ENCODE data around the gene ORM2. TPM values are rescaled to one million over a fixed set of nuclear protein-coding genes. Genes with fewer than 3 reads are reported as not detected.

ORM2 gene
- total RNA-seq, 1 donor, result not detected

GRCh38 chr9:114344188-114344566, 14.5 kb downstream of the ORM2 start:
- peaks cover 21% of the 10 kb centered on the region for H3K4me1 ChIP-seq (ENCODE audit: insufficient read depth, low read length)
- H3K9me3 ChIP-seq (ENCODE audit: low read depth, low read length), result no peaks in the 10 kb centered on the region
- no peaks in the 10 kb centered on the region for H3K27me3 ChIP-seq (ENCODE audit: insufficient read depth, low read length)
- H3K4me3 ChIP-seq (ENCODE audit: low read length), result no peak overlapping the region

DNA sequence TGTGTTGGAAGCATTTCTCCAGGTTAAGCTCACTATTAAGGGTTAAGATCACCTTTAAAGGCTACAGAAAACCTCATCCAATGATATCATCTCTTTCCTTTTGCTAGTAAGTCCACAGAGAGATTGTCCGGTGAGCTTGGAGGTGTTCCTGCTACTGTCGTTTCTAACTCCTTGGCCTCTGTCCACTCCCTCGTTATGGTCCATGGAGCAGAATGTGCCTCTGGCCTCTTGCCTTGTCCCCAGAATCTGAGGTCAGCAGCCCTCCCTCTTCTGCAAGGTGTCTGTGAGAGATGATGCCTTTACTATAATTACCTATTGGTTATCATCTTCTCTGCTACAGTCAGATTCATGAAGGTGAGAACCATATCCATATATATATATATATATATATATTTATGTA, 15.0 kb downstream of the ORM2 start:
- Histone ChIP-seq H3K9me3 (ENCODE audit: low read depth, low read length) (no peaks in the 10 kb centered on the region), H3K27me3 (ENCODE audit: insufficient read depth, low read length) (no peaks in the 10 kb centered on the region), H3K4me3 (ENCODE audit: low read length) (no peak overlapping the region), H3K4me1 (ENCODE audit: insufficient read depth, low read length) (peaks cover 26% of the 10 kb centered on the region)

DNA sequence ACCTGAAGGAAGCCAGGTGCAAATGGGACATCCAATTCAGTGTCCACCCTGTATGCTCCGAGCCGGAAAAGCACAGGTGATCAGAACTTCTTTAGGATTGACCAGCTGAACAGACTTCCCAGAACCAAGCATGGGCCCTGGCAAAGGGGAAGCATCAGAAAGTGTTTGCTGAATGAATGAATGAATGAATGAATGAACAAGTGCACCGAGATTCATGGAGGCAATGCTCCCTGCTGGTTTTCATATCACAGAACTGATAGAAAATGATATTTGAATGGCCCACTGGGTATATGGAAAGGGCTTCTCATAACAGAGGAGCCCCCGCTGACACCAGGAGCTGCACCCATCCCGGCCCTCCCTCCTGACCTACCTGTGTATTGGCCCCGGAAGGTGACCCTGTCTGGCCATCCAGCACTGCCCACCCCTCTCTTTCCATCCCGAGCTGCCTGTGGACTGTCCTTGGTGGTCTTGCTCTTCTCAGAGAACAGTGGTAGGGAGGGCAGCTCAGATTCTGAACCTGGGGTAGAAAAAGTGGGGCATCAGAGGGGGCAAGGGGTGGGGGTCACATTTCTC, 15.9 kb downstream of the ORM2 start:
- Histone ChIP-seq H3K9me3 (ENCODE audit: low read depth, low read length) (no peaks in the 10 kb centered on the region), H3K4me3 (ENCODE audit: low read length) (no peak overlapping the region), H3K27me3 (ENCODE audit: insufficient read depth, low read length) (no peaks in the 10 kb centered on the region), H3K4me1 (ENCODE audit: insufficient read depth, low read length) (peaks cover 27% of the 10 kb centered on the region)

GRCh38 chr9:114346146-114346545, 16.5 kb downstream of the ORM2 start:
- H3K9me3 ChIP-seq (ENCODE audit: low read depth, low read length), result no peaks in the 10 kb centered on the region
- H3K4me1 ChIP-seq (ENCODE audit: insufficient read depth, low read length), result peaks cover 24% of the 10 kb centered on the region
- no peak overlapping the region for H3K4me3 ChIP-seq (ENCODE audit: low read length)
- no peaks in the 10 kb centered on the region for H3K27me3 ChIP-seq (ENCODE audit: insufficient read depth, low read length)

GRCh38 chr9:114347675-114348074, 18.0 kb downstream of the ORM2 start:
- H3K4me1 ChIP-seq (ENCODE audit: insufficient read depth, low read length), result peaks cover 24% of the 10 kb centered on the region
- no peak overlapping the region for H3K4me3 ChIP-seq (ENCODE audit: low read length)
- H3K9me3 ChIP-seq (ENCODE audit: low read depth, low read length), result no peaks in the 10 kb centered on the region
- no peaks in the 10 kb centered on the region for H3K27me3 ChIP-seq (ENCODE audit: insufficient read depth, low read length)

DNA sequence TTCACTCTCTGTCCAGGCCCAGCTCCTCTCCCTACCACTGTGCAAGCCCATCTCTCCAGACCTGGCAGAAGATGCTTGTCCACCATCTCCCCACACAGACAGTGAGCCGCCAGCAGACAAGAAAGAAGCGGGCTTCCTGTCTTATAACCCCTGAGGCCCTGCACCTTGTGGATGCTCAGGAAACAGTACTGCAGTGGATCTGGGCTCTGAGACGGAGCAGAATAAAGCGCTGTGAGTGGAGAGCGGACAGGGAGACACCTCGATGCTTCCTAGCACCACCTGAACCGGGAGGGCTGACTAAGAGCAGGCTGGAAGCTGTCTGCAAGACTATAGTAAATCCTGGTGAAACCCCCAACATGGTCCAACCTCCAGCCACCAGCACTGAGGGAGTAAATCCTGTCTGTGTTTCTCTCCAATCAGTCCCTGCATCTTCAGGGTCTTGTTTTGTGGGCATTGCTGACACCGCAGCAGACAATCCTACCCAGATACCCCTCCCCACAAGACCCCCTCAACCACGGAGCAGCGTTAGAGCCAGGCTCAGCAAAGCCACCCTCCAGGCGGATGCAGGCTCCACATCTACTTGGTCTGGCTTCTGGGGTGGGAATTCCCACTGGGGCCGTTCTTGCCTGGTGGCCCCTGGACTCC, 18.7 kb downstream of the ORM2 start:
- no peaks in the 10 kb centered on the region for H3K27me3 ChIP-seq (ENCODE audit: insufficient read depth, low read length)
- peaks cover 24% of the 10 kb centered on the region for H3K4me1 ChIP-seq (ENCODE audit: insufficient read depth, low read length)
- H3K4me3 ChIP-seq (ENCODE audit: low read length), result no peak overlapping the region
- H3K9me3 ChIP-seq (ENCODE audit: low read depth, low read length), result no peaks in the 10 kb centered on the region

DNA sequence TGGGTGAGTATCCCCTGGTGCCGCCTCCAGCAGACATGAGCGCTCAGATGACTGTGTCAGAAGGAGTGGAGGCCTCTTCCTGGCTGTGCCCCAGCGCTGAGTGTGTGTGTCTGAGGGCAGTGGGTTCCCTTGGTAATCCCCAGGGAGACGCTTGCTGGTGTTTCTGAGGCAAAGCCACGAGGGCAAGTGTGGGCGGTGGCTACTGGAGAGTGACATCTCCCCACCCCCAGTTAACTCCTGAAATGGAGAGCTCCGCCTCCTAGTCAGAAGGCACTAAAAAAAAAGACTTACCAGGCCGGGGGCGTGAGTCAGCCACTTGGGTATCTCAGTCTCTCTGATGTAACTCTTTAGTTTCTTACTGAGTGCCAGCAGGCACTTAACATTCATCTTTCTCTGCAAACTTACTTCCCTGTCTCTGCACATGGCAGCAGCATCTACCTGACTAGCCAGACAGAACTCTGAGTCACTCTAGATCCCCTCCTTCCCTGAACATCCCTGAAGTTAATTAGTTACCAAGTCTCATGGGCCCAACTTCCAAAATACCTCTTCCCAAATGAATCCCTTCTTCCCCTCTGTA, 19.3 kb downstream of the ORM2 start:
- Histone ChIP-seq H3K27me3 (ENCODE audit: insufficient read depth, low read length) (no peaks in the 10 kb centered on the region), H3K4me1 (ENCODE audit: insufficient read depth, low read length) (peaks cover 24% of the 10 kb centered on the region), H3K9me3 (ENCODE audit: low read depth, low read length) (no peaks in the 10 kb centered on the region), H3K4me3 (ENCODE audit: low read length) (no peak overlapping the region)

GRCh38 chr9:114349713-114350480, 20.2 kb downstream of the ORM2 start:
- no peaks in the 10 kb centered on the region for H3K27me3 ChIP-seq (ENCODE audit: insufficient read depth, low read length)
- H3K4me1 ChIP-seq (ENCODE audit: insufficient read depth, low read length), result peaks cover 24% of the 10 kb centered on the region
- H3K9me3 ChIP-seq (ENCODE audit: low read depth, low read length), result no peaks in the 10 kb centered on the region

GRCh38 chr9:114350636-114351401, 21.1 kb downstream of the ORM2 start:
- peaks cover 24% of the 10 kb centered on the region for H3K4me1 ChIP-seq (ENCODE audit: insufficient read depth, low read length)

More at GRCh38 chr9:114349713-114350480, 20.2 kb downstream of the ORM2 start:
- no peak overlapping the region for H3K4me3 ChIP-seq (ENCODE audit: low read length)

DNA sequence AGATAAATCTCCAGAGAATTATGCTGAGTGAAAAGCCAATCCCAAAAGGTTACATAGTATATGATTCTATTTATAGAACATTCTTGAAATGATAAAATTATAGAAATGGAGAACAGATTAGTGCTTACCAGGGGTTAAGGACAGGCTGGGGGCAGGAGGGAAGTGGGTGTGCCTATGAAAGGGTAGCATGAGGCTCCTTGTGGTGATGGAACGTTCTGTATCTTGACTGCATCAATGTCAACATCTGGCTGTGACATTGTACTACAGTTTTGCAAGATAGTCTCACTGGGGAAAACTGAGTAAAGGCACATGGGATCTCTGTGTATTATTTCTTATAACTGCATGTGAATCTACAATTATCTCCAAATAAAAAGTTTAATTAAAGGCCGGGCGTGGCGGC, 22.3 kb downstream of the ORM2 start:
- H3K27me3 ChIP-seq (ENCODE audit: insufficient read depth, low read length), result no peaks in the 10 kb centered on the region
- no peaks in the 10 kb centered on the region for H3K9me3 ChIP-seq (ENCODE audit: low read depth, low read length)
- H3K4me3 ChIP-seq (ENCODE audit: low read length), result no peak overlapping the region
- H3K4me1 ChIP-seq (ENCODE audit: insufficient read depth, low read length), result peaks cover 24% of the 10 kb centered on the region

More at GRCh38 chr9:114350636-114351401, 21.1 kb downstream of the ORM2 start:
- Histone ChIP-seq H3K27me3 (ENCODE audit: insufficient read depth, low read length) (no peaks in the 10 kb centered on the region), H3K4me3 (ENCODE audit: low read length) (no peak overlapping the region), H3K9me3 (ENCODE audit: low read depth, low read length) (no peaks in the 10 kb centered on the region)

- Histone ChIP-seq H3K27me3 (ENCODE audit: insufficient read depth, low read length) (no peaks in the 10 kb centered on the region), H3K9me3 (ENCODE audit: low read depth, low read length) (no peaks in the 10 kb centered on the region), H3K4me1 (ENCODE audit: insufficient read depth, low read length) (peaks cover 3% of the 10 kb centered on the region), H3K4me3 (ENCODE audit: low read length) (no peak overlapping the region)
Measured at GRCh38 chr9:114355821-114356220, 26.2 kb downstream of the ORM2 start.

DNA sequence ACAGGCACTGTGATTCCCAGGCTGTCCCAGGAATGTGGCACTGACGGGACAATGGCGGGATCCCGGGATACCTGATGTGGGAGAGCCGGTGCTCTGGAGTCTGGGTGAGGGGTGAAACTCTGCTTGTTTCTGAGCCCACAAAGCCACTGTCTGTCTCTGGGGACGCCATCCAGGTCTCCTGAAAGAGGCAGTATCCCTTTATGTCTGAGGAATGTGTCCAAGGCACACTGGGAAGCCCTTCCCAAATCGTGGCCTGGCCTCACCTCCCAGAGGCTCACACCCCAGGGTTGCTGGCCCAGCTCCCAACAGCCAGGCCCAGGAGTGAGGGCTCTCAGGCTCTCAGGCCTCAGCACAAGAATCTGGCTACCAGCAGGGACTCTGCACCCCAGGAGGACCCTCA, 27.1 kb downstream of the ORM2 start:
- Histone ChIP-seq H3K9me3 (ENCODE audit: low read depth, low read length) (no peaks in the 10 kb centered on the region), H3K27me3 (ENCODE audit: insufficient read depth, low read length) (no peaks in the 10 kb centered on the region), H3K4me1 (ENCODE audit: insufficient read depth, low read length) (peaks cover 6% of the 10 kb centered on the region)

DNA sequence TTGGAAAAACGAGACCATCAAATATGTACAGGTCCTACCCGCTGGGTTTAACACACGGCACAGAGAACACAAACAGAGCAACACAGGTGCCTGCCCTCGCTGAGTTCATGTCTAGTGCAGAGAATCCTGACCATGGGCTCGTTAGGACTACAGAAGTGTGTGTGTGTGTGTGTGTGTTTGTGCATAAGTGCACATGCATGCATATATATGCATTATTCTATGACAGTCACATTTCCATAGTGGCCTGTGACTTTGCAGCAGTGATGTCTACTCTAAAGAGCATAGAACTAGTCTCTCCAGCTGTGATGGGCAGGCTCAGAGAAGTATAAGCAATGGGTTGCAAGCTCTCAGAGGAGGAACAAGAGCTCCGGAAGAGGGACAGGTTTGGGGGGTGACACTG, 27.7 kb downstream of the ORM2 start:
- no peak overlapping the region for H3K4me3 ChIP-seq (ENCODE audit: low read length)
- peaks cover 10% of the 10 kb centered on the region for H3K4me1 ChIP-seq (ENCODE audit: insufficient read depth, low read length)
- no peaks in the 10 kb centered on the region for H3K9me3 ChIP-seq (ENCODE audit: low read depth, low read length)
- no peaks in the 10 kb centered on the region for H3K27me3 ChIP-seq (ENCODE audit: insufficient read depth, low read length)

More for the DNA sequence above, 27.1 kb downstream of the ORM2 start:
- H3K4me3 ChIP-seq (ENCODE audit: low read length), result no peak overlapping the region

GRCh38 chr9:114357911-114358328, 28.3 kb downstream of the ORM2 start:
- H3K9me3 ChIP-seq (ENCODE audit: low read depth, low read length), result no peaks in the 10 kb centered on the region

DNA sequence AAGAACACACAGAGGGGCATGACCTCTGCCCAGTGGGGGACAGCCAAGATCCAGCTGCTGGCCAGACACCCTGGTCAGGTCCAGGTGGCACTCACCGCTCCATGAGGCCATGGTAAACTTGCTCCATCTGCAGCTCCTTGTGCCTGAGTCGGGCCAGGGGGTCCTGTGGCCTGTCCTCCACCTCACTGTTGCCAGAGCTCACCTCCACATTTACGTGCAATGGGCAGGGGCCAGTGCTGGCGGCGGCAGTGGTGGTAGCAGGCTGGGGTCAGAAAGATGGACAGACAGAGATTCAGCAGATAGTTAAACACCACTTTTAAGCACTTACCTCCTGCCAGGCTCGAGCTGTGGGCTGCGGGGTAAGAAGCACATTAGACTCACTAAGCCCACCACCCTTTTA, 30.1 kb downstream of the ORM2 start:
- H3K9me3 ChIP-seq (ENCODE audit: low read depth, low read length), result no peaks in the 10 kb centered on the region
- H3K4me1 ChIP-seq (ENCODE audit: insufficient read depth, low read length), result peaks cover 32% of the 10 kb centered on the region
- H3K4me3 ChIP-seq (ENCODE audit: low read length), result no peak overlapping the region
- no peaks in the 10 kb centered on the region for H3K27me3 ChIP-seq (ENCODE audit: insufficient read depth, low read length)

More at GRCh38 chr9:114357911-114358328, 28.3 kb downstream of the ORM2 start:
- peaks cover 14% of the 10 kb centered on the region for H3K4me1 ChIP-seq (ENCODE audit: insufficient read depth, low read length)
- no peaks in the 10 kb centered on the region for H3K27me3 ChIP-seq (ENCODE audit: insufficient read depth, low read length)
- H3K4me3 ChIP-seq (ENCODE audit: low read length), result no peak overlapping the region

Measured in mononuclear cell (primary cell).